ENCODE data around the gene UVRAG.

GRCh38 chr11:76181371-76181770, 366.4 kb downstream of the UVRAG start:
- TF ChIP-seq ZNF768 (tag by site-specific recombination; IDR thresholded peaks at IDR 0.05), result no peak
- no peak for TF ChIP-seq ZNF16 (tag by site-specific recombination; IDR thresholded peaks at IDR 0.05; ENCODE audit: low read depth)
- TF ChIP-seq YY1 (tag by site-specific recombination; IDR thresholded peaks at IDR 0.05), result no peak
- TF ChIP-seq CTCF (tag by site-specific recombination; IDR thresholded peaks at IDR 0.05), result no peak
- no peak for TF ChIP-seq KLF16 (tag by site-specific recombination; IDR thresholded peaks at IDR 0.05)
- no peak for TF ChIP-seq ZNF274 (IDR thresholded peaks at IDR 0.05; ENCODE audit: low read length)
- no peak for TF ChIP-seq ZNF274 (tag by site-specific recombination; IDR thresholded peaks at IDR 0.05; ENCODE audit: borderline replicate concordance)
- TF ChIP-seq ZNF398 (tag by site-specific recombination; IDR thresholded peaks at IDR 0.05), result no peak
- TF ChIP-seq ZNF423 (tag by site-specific recombination; IDR thresholded peaks at IDR 0.05), result no peak
- no peak for TF ChIP-seq ZNF184 (tag by site-specific recombination; IDR thresholded peaks at IDR 0.05)
- no peak for TF ChIP-seq SALL2 (tag by site-specific recombination; IDR thresholded peaks at IDR 0.05; ENCODE audit: borderline replicate concordance)
- TF ChIP-seq PRDM6 (tag by site-specific recombination; IDR thresholded peaks at IDR 0.05), result no peak

Data from HEK293 (cell line).